ENCODE data around the gene CCDC169.

The CCDC169 gene

DNA sequence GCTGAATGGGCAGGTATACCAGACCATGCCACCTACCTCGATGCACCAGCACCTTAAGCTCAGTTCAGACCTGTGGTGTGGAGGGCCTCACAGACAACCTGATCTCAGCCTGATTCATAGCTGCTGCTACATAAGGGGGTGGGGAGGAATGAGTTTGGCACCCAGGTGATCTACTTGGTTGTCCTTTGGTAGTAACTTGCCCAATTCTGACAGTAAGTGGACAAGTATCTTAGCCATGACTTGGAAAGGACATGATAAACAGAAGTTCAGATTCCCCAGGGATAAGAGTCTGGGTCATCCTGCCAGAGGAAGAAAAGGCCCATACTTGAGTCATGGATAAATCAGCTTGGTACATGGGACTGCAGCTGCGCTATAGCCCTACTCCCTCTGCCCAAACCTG, 54.9 kb downstream of the CCDC169 start:
- DNase-seq: no peak

DNA sequence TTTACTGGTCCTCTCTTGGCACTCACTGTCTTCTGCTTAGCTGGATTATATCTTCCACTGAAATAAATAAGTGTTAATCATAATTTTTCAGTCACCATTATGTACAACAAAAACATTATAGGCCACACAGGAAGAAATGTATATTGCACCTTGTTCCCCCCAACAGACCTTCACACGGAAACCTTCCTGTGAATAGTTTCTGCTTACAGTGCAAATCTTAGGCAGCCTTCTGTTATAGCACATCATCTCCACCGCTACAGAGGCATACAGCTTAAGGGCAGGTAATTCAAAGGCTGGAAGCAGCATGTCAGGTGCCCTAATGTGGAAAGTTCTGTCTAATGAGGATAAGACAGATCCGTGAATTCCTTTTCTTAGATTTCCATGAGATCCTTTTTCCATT, 66.4 kb downstream of the CCDC169 start:
- no peak for DNase-seq

DNA sequence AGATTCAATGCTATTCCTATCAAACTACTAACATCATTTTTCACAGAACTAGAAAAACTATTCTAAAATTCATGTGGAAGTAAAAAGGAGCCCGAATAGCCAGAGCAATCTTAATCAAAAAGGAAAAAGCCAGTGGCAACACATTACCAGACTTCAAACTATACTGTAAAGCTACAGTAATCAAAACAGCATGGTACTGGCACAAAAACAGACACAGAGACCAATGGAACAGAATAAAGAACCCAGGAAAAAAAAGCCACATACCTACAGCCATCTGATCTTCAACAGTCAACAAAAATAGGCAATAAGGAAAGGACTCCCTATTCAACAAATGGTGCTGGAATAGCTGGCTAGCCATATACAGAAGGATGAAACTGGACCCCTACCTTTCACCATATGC, 72.9 kb downstream of the CCDC169 start:
- no peak for DNase-seq

DNA sequence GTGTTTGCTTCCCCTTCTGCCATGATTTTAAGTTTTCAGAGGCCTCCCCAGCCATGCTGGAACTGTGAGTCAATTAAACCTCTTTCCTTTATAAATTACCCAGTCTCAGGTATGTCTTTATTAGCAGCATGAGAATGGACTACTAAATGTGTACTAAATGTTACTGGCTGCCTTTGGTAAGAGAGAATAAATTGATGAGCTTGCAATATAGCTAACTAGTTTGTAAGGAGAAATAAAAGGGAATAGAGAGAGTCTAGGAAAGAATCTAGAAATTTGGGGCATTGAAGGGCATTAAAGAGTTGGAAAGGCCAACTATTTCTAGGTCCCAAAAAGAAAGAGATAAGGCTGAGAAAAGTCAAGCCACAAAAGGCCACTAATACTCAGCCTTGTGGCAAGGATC, 77.7 kb downstream of the CCDC169 start:
- DNase-seq: no peak

- no peak for DNase-seq
These were observed 80.2 kb downstream of the CCDC169 start for GRCh38 chr13:36217456-36217855.

- no peak for DNase-seq
These were observed 83.3 kb downstream of the CCDC169 start, which contains the start of gene SOHLH2 for GRCh38 chr13:36214163-36214921. SOHLH2 (minus strand) TSS chr13:36214556; CDS start chr13:36214526, 30 bp downstream.

- no peak for DNase-seq
These were observed 84.8 kb downstream of the CCDC169 start for GRCh38 chr13:36212789-36213188.

DNA sequence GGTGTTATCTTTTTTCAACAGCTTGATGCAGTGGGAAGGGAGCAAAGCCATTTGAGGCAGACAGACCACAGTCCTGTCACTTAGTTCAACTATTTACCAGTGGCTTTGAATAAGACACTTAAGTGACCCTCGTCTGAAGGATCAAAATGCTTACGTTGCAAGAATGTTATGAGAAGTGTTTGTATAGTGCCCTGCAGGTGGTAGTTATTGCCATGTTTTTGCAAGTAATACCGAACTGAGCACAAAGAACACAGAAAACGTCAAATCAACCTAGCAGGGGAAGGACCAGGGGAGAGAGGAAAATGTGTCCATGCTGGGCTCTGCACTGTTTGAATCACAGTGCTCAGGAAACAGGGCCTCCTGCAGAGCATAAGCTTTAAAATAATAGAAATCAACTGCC, 86.0 kb downstream of the CCDC169 start:
- DNase-seq: no peak

- DNase-seq: no peak
These were observed 86.9 kb downstream of the CCDC169 start for GRCh38 chr13:36210738-36211137.

GRCh38 chr13:36207672-36208071, 89.9 kb downstream of the CCDC169 start:
- peak; percentile 27 for DNase-seq

- peak; percentile 91 for DNase-seq
These were observed 104.3 kb downstream of the CCDC169 start for GRCh38 chr13:36193151-36193855.

DNA sequence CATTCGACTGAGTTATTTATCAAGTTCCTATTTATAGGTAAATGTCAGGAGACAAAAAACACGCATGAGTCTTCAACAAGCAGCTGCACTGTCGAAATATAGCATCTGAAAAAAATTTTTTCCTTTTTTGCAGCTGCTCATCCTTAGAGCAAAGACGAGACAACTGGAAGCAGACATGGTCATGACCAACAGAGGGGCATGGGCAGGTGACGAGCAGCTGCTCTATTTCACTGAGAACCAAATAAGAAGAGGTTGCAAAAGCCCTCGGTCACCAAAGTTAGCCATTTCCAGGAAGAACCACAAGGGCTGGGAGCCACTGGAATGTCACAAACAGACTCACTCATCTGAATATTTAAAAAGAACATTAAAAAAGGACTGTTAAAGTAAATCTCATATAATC, 105.4 kb downstream of the CCDC169 start:
- peak; percentile 87 for DNase-seq

- DNase-seq: no peak
These were observed 106.8 kb downstream of the CCDC169 start for GRCh38 chr13:36190771-36191170.

DNA sequence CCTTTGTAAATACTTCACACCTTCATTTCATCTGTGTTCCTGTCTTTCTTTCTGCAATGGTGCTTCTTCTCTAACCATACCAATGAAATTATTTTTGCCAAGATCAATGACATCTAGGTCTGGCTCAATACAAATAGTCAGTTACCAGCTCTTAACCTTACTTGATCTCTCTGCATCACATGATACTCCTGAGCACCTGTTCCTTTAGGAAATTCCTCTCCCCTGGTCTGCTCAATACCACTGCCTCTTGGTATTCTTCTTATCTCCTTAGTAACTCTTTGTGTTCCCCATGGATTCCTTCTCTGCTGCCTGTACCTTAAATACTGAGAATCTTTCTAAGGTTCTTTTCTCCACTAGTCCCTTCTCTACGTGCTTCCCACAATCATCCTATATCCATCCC, 109.2 kb downstream of the CCDC169 start:
- DNase-seq: no peak

DNA sequence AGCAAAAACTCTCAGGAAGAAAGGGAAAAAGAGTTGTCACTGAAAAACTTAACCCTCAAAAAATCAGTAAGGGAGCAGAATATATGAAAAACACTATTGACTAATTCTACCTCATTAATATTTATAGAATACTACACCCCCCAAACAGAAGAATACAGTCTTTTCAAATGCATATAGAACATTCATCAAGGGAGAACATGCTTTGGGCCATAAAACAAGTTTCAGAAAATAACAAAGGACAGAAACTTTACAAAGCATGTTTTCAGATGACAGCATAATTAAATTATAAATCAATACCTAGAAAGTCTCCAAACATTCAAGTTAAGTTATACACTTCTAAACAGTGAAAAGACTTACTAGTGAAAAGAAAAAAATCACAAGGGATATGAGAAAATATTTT, 113.7 kb downstream of the CCDC169 start:
- DNase-seq: no peak
